Dedifferentiated amniotic fluid mesenchymal stem cell (primary cell): Measurements from ENCODE around the gene SEMA5A.

ENCODE experiments used
- DNase-seq: peaks from one replicate; pipeline ENCODE4 v3.0.0-alpha.2; 2016; ENCODE audit errors: extremely low spot score

Gene SEMA5A

GRCh38 chr5:9547122-9547947, 1.5 kb upstream of the SEMA5A start:
- DNase-seq, result peak; percentile 65

- DNase-seq, result no peak
These were observed 511 bp downstream of the SEMA5A start for GRCh38 chr5:9545136-9545991.

GRCh38 chr5:9544502-9545135, 1.3 kb downstream of the SEMA5A start:
- DNase-seq, result peak; percentile 84

GRCh38 chr5:9544056-9544455, 1.8 kb downstream of the SEMA5A start:
- no peak for DNase-seq

GRCh38 chr5:9543311-9543920, 2.5 kb downstream of the SEMA5A start:
- DNase-seq, result peak; percentile 40

- peak; percentile 69 for DNase-seq
These were observed 5.1 kb downstream of the SEMA5A start for GRCh38 chr5:9540791-9541190.

- no peak for DNase-seq
These were observed 7.4 kb downstream of the SEMA5A start for GRCh38 chr5:9538504-9538903.

- no peak for DNase-seq
These were observed 8.4 kb downstream of the SEMA5A start for GRCh38 chr5:9537223-9538141.

- no peak for DNase-seq
These were observed 9.2 kb downstream of the SEMA5A start for GRCh38 chr5:9536717-9537116.

GRCh38 chr5:9534881-9535517, 10.9 kb downstream of the SEMA5A start:
- DNase-seq, result no peak

- DNase-seq, result no peak
These were observed 12.1 kb downstream of the SEMA5A start for GRCh38 chr5:9533562-9534364.

- no peak for DNase-seq
These were observed 12.8 kb downstream of the SEMA5A start for GRCh38 chr5:9533096-9533495.

GRCh38 chr5:9529513-9529912, 16.4 kb downstream of the SEMA5A start:
- DNase-seq, result no peak

- DNase-seq, result no peak
These were observed 16.8 kb downstream of the SEMA5A start for GRCh38 chr5:9529041-9529480.

GRCh38 chr5:9524941-9525340, 20.9 kb downstream of the SEMA5A start:
- no peak for DNase-seq

- no peak for DNase-seq
These were observed 22.6 kb downstream of the SEMA5A start for GRCh38 chr5:9523090-9523823.

GRCh38 chr5:9519537-9519936, 26.3 kb downstream of the SEMA5A start:
- DNase-seq, result no peak

GRCh38 chr5:9516591-9516990, 29.3 kb downstream of the SEMA5A start:
- DNase-seq, result no peak

- no peak for DNase-seq
These were observed 30.4 kb downstream of the SEMA5A start for GRCh38 chr5:9515436-9515835.
